GM23338 (cell line): ENCODE measurements around the gene SLC25A12. TPM values are rescaled to one million over a fixed set of nuclear protein-coding genes. Genes with fewer than 3 reads are reported as not detected.
A peak's percentile ranks its signal among the peaks of the same experiment; 100 is the strongest.

Source experiments
- ATAC-seq: fragments of 200-7000 bp; cut with Tn5 transposase; 3 replicates; pipeline ENCODE4 v1.9.1; 2020
- DNase-seq: peaks from one replicate; pipeline ENCODE4 v3.0.0-alpha.2; 2015; ENCODE audit warnings: low spot score
- H2AFZ ChIP-seq: fragments of 200-600 bp; sonication (generic); 2 replicates; pipeline ENCODE4 v1.8.0; 2016; ENCODE audit warnings: antibody characterized with exemption, mild to moderate bottlenecking, moderate library complexity
- H3F3A ChIP-seq: fragments of 200-600 bp; sonication (generic); replicated peaks from 2 replicates; pipeline ENCODE4 v1.8.0; 2017; ENCODE audit warnings: antibody characterized with exemption, mixed run types, low read depth
- H3K27ac ChIP-seq: fragments of 200-600 bp; sonication (generic); 2 replicates; pipeline ENCODE4 v1.6.1; 2016; ENCODE audit warnings: low read depth
- H3K27me3 ChIP-seq: fragments of 200-600 bp; sonication (generic); 2 replicates; pipeline ENCODE4 v1.8.0; 2016; ENCODE audit warnings: mild to moderate bottlenecking, mixed run types, moderate library complexity; ENCODE audit not compliant: insufficient read depth
- H3K36me3 ChIP-seq: fragments of 200-600 bp; sonication (generic); 2 replicates; pipeline ENCODE4 v1.8.0; 2016; ENCODE audit warnings: mild to moderate bottlenecking; ENCODE audit not compliant: insufficient read depth
- H3K4me1 ChIP-seq: fragments of 200-600 bp; sonication (generic); 2 replicates; pipeline ENCODE4 v1.8.0; 2016; ENCODE audit warnings: mild to moderate bottlenecking, moderate library complexity; ENCODE audit not compliant: insufficient read depth
- H3K4me2 ChIP-seq: fragments of 200-600 bp; sonication (generic); 2 replicates; pipeline ENCODE4 v1.7.1; 2017; ENCODE audit warnings: mixed run types
- H3K4me3 ChIP-seq: fragments of 200-600 bp; sonication (generic); 2 replicates; pipeline ENCODE4 v1.6.1; 2016; ENCODE audit warnings: mixed run types
- H3K79me2 ChIP-seq: fragments of 200-600 bp; sonication (generic); replicated peaks from 2 replicates; pipeline ENCODE4 v1.8.0; 2017; ENCODE audit warnings: mild to moderate bottlenecking; ENCODE audit not compliant: insufficient read depth
- H3K9me2 ChIP-seq: fragments of 200-600 bp; sonication (generic); 2 replicates; pipeline ENCODE4 v1.8.0; 2017; ENCODE audit not compliant: insufficient read depth
- H4K20me1 ChIP-seq: fragments of 200-600 bp; sonication (generic); replicated peaks from 2 replicates; pipeline ENCODE4 v1.8.0; 2017; ENCODE audit warnings: mild to moderate bottlenecking; ENCODE audit not compliant: insufficient read depth
- H3K27ac Mint-ChIP-seq: 2 replicates; pipeline ENCODE4 v1.8.0; 2020; ENCODE audit warnings: inconsistent platforms, mild to moderate bottlenecking, moderate library complexity, mixed read lengths
- H3K27me3 Mint-ChIP-seq: 3 replicates; pipeline ENCODE4 v1.8.0; 2022; ENCODE audit warnings: low read depth, mild to moderate bottlenecking, moderate library complexity, mixed read lengths, inconsistent platforms; ENCODE audit not compliant: insufficient read depth, poor library complexity
- H3K36me3 Mint-ChIP-seq: 3 replicates; pipeline ENCODE4 v1.8.0; 2021; ENCODE audit warnings: low read depth, mild to moderate bottlenecking, inconsistent platforms, moderate library complexity, mixed read lengths
- H3K4me1 Mint-ChIP-seq: 3 replicates; pipeline ENCODE4 v1.8.0; 2020; ENCODE audit warnings: mild to moderate bottlenecking, inconsistent platforms, mixed read lengths
- H3K4me3 Mint-ChIP-seq: 3 replicates; pipeline ENCODE4 v1.8.0; 2021; ENCODE audit warnings: moderate library complexity, mild to moderate bottlenecking, inconsistent platforms, mixed read lengths
- H3K9me3 Mint-ChIP-seq: 3 replicates; pipeline ENCODE4 v1.8.0; 2020; ENCODE audit warnings: moderate library complexity, mild to moderate bottlenecking, inconsistent platforms, mixed read lengths
- CREB1 ChIP-seq: fragments of 250-450 bp; sonication (Bioruptor Pico); IDR thresholded peaks from 2 replicates; pipeline ENCODE4 v1.5.0; 2020; ENCODE audit warnings: low read depth, mild to moderate bottlenecking, moderate library complexity
- EZH2phosphoT487 ChIP-seq: fragments of 200-600 bp; sonication (generic); IDR thresholded peaks from one replicate; pipeline ENCODE4 v1.8.1; 2018; ENCODE audit warnings: antibody characterized with exemption; ENCODE audit not compliant: unreplicated experiment
- polyA plus RNA-seq: library from polyadenylated mRNA; unstranded; fragments of >200 nt; fragmentation: Nextera tagmentation; extraction: Ambion mirVana; gene quantifications from 2 replicates; pipeline ENCODE4 v1.2.1, GENCODE V29; 2016
- total RNA-seq: library from RNA; depleted of rRNA; stranded (reverse); fragments of >200 nt; shearing (Covaris generic); gene quantifications from 2 replicates; pipeline ENCODE4 v1.2.3, GENCODE V29; 2014
- TF ChIP-seq, protein P1 (sequence below): fragments of 250-450 bp; sonication (Bioruptor Pico); IDR thresholded peaks from 2 replicates; pipeline ENCODE4 v1.5.0; 2020; ENCODE audit warnings: mild to moderate bottlenecking, moderate library complexity
- TF ChIP-seq, protein P2 (sequence below), 2 experiments: fragments of 200-600 bp in 1 of 2; sonication (generic) in 1 of 2; conservative IDR thresholded peaks; 2 replicates each; pipeline versions ENCODE4 v1.5.1 to v1.6.1; 2016 to 2017; ENCODE audit warnings: antibody characterized with exemption in 2 of 2, low read depth in 2 of 2, mild to moderate bottlenecking in 2 of 2, moderate library complexity in 1 of 2
- TF ChIP-seq, protein P3 (sequence below): IDR thresholded peaks from 2 replicates; pipeline ENCODE4 v1.6.1; 2016; ENCODE audit warnings: antibody characterized with exemption

The SLC25A12 gene
- total and polyA plus RNA-seq, 2 experiments from 2014 or later = 4.8 to 14.8 TPM

DNA sequence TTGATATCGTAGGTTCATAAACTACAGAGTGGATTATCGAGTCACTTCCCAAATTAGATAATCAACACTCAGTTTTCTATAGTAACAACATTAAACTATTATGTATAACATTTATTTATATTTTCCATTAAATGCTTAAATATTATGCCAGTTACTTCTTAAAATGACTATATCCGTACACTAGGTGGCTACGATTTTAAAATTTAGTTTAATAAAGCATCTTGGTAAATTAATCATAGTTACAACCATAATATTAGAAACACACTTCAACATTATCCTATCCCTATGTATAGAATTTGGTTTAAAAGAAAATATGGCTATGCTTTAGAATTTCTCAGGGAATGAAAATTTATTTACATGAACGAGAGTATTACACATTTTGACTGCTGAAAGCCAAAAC lies 80.3 kb downstream of the SLC25A12 start (continued):
- TF ChIP-seq CREB1 (CRISPR knock-in tag) = no peak
- TF ChIP-seq EZH2phosphoT487 = no peak

DNA sequence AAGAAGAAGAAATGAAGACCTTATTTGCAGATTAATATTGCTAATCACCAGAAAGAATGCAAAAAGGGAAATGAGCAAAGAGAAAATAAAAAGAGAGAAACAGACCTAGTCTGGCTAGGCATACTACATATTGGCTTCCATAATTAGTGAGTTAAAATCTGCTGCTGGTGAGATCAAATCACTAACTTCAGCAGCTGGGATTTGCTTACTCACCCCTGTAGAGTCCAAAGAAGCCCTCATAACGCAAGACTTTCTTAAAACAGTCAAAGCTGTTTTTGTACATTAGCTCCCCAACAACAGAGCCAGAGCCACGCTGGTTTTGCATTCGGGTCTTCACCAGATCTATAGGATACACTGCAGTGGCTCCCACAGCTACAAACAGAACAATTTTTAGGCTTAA lies 80.9 kb downstream of the SLC25A12 start:
- H3K79me2 ChIP-seq = no peaks in the 10 kb centered on the region
- DNase-seq (no peak), ATAC-seq (no peak)
- H3K36me3 ChIP-seq = no peaks in the 10 kb centered on the region
- no peaks in the 10 kb centered on the region for H3K4me1 ChIP-seq
- no peaks in the 10 kb centered on the region for H3K27me3 ChIP-seq
- TF ChIP-seq EZH2phosphoT487 = no peak
- H3K9me2 ChIP-seq = no peaks in the 10 kb centered on the region
- Mint-ChIP-seq H3K27me3 (no peaks in the 10 kb centered on the region), H3K36me3 (no peaks in the 10 kb centered on the region), H3K4me1 (no peaks in the 10 kb centered on the region), H3K9me3 (no peaks in the 10 kb centered on the region), H3K27ac (no peak overlapping the region), H3K4me3 (no peak overlapping the region)
- H2AFZ ChIP-seq = no peak overlapping the region
- H3K27ac ChIP-seq = no peak overlapping the region
- no peak overlapping the region for H3K4me2 ChIP-seq
- H3K4me3 ChIP-seq = no peak overlapping the region
- H3F3A ChIP-seq = no peaks in the 10 kb centered on the region
- H4K20me1 ChIP-seq = no peaks in the 10 kb centered on the region

DNA sequence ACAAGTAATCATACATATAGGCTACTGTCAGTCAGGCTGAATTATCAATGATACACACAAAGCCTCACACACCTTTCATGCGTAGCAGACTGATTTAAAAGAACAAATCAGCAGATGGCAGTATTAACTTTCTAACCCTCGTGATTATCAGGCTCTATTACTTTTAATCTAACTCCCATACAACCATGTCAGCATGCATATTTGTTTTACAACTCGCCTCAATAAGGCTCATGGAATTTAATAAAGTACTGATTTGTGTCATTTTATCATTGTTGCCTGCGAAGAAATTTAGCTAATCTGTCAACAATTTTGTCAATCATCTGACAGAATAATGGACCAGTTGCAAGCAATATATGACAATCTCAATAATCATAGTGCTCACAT lies 82.8 kb downstream of the SLC25A12 start:
- no peaks in the 10 kb centered on the region for H3K9me2 ChIP-seq
- no peak overlapping the region for H3K4me3 ChIP-seq
- no peaks in the 10 kb centered on the region for H3K4me1 ChIP-seq
- Mint-ChIP-seq H3K4me1 (no peaks in the 10 kb centered on the region), H3K27me3 (no peaks in the 10 kb centered on the region), H3K9me3 (no peaks in the 10 kb centered on the region), H3K36me3 (no peaks in the 10 kb centered on the region), H3K4me3 (no peak overlapping the region), H3K27ac (no peak overlapping the region)
- DNase-seq (peak; percentile 48), ATAC-seq (no peak; the same call in 2 of the 3 replicates)
- H3K36me3 ChIP-seq = no peaks in the 10 kb centered on the region
- no peaks in the 10 kb centered on the region for H4K20me1 ChIP-seq
- TF ChIP-seq, protein P1, sequence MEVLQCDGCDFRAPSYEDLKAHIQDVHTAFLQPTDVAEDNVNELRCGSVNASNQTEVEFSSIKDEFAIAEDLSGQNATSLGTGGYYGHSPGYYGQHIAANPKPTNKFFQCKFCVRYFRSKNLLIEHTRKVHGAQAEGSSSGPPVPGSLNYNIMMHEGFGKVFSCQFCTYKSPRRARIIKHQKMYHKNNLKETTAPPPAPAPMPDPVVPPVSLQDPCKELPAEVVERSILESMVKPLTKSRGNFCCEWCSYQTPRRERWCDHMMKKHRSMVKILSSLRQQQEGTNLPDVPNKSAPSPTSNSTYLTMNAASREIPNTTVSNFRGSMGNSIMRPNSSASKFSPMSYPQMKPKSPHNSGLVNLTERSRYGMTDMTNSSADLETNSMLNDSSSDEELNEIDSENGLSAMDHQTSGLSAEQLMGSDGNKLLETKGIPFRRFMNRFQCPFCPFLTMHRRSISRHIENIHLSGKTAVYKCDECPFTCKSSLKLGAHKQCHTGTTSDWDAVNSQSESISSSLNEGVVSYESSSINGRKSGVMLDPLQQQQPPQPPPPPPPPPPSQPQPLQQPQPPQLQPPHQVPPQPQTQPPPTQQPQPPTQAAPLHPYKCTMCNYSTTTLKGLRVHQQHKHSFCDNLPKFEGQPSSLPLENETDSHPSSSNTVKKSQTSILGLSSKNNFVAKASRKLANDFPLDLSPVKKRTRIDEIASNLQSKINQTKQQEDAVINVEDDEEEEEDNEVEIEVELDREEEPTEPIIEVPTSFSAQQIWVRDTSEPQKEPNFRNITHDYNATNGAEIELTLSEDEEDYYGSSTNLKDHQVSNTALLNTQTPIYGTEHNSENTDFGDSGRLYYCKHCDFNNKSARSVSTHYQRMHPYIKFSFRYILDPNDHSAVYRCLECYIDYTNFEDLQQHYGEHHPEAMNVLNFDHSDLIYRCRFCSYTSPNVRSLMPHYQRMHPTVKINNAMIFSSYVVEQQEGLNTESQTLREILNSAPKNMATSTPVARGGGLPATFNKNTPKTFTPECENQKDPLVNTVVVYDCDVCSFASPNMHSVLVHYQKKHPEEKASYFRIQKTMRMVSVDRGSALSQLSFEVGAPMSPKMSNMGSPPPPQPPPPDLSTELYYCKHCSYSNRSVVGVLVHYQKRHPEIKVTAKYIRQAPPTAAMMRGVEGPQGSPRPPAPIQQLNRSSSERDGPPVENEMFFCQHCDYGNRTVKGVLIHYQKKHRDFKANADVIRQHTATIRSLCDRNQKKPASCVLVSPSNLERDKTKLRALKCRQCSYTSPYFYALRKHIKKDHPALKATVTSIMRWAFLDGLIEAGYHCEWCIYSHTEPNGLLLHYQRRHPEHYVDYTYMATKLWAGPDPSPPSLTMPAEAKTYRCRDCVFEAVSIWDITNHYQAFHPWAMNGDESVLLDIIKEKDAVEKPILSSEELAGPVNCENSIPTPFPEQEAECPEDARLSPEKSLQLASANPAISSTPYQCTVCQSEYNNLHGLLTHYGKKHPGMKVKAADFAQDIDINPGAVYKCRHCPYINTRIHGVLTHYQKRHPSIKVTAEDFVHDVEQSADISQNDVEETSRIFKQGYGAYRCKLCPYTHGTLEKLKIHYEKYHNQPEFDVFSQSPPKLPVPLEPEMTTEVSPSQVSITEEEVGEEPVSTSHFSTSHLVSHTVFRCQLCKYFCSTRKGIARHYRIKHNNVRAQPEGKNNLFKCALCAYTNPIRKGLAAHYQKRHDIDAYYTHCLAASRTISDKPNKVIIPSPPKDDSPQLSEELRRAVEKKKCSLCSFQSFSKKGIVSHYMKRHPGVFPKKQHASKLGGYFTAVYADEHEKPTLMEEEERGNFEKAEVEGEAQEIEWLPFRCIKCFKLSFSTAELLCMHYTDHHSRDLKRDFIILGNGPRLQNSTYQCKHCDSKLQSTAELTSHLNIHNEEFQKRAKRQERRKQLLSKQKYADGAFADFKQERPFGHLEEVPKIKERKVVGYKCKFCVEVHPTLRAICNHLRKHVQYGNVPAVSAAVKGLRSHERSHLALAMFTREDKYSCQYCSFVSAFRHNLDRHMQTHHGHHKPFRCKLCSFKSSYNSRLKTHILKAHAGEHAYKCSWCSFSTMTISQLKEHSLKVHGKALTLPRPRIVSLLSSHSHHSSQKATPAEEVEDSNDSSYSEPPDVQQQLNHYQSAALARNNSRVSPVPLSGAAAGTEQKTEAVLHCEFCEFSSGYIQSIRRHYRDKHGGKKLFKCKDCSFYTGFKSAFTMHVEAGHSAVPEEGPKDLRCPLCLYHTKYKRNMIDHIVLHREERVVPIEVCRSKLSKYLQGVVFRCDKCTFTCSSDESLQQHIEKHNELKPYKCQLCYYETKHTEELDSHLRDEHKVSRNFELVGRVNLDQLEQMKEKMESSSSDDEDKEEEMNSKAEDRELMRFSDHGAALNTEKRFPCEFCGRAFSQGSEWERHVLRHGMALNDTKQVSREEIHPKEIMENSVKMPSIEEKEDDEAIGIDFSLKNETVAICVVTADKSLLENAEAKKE (CRISPR knock-in tag) = no peak
- TF ChIP-seq, protein P2, sequence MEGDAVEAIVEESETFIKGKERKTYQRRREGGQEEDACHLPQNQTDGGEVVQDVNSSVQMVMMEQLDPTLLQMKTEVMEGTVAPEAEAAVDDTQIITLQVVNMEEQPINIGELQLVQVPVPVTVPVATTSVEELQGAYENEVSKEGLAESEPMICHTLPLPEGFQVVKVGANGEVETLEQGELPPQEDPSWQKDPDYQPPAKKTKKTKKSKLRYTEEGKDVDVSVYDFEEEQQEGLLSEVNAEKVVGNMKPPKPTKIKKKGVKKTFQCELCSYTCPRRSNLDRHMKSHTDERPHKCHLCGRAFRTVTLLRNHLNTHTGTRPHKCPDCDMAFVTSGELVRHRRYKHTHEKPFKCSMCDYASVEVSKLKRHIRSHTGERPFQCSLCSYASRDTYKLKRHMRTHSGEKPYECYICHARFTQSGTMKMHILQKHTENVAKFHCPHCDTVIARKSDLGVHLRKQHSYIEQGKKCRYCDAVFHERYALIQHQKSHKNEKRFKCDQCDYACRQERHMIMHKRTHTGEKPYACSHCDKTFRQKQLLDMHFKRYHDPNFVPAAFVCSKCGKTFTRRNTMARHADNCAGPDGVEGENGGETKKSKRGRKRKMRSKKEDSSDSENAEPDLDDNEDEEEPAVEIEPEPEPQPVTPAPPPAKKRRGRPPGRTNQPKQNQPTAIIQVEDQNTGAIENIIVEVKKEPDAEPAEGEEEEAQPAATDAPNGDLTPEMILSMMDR (conservative IDR thresholded peaks at IDR 0.05; ENCODE audit: low read depth in 2 of 2) = peak; percentile 49 to 59
- TF ChIP-seq, protein P3, sequence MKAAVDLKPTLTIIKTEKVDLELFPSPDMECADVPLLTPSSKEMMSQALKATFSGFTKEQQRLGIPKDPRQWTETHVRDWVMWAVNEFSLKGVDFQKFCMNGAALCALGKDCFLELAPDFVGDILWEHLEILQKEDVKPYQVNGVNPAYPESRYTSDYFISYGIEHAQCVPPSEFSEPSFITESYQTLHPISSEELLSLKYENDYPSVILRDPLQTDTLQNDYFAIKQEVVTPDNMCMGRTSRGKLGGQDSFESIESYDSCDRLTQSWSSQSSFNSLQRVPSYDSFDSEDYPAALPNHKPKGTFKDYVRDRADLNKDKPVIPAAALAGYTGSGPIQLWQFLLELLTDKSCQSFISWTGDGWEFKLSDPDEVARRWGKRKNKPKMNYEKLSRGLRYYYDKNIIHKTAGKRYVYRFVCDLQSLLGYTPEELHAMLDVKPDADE = no peak
- H3K4me2 ChIP-seq = no peak overlapping the region
- H2AFZ ChIP-seq = no peak overlapping the region
- H3F3A ChIP-seq = no peaks in the 10 kb centered on the region
- no peaks in the 10 kb centered on the region for H3K79me2 ChIP-seq
- H3K27me3 ChIP-seq = no peaks in the 10 kb centered on the region
- no peak overlapping the region for H3K27ac ChIP-seq
